ENCODE measurements around the gene PCGF5.

The PCGF5 gene

DNA sequence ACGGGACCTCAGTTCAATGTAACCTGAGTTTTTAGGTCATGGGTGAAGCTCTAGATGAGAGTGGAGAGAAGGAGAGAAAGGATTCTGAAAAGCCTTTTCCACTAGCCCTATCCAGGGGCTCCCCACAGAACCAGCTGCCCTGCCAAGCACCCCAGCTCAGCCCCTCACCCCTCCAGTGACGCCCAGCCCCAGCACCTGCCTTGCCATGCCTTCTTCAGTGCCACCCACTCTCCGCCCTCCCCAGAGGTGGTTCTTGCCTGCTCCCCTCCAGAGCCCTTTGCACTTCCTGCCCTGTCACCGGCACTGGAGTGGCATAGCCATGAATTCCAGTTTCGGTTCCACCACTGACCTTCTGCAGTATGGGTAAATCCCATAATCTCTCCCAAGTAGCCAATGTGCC is 70.1 kb downstream of the PCGF5 start:
- Histone ChIP-seq H3K9me3 (ENCODE audit: control extremely low read depth in 1 of 5, control insufficient read depth in 4 of 5, insufficient read depth in 2 of 5, low read depth in 1 of 5, low read length in 4 of 5) (no peaks in the 10 kb centered on the region), H3K4me1 (ENCODE audit: control extremely low read depth in 1 of 4, control insufficient read depth in 4 of 4, insufficient read depth in 4 of 4, low read length in 3 of 4) (no peaks in the 10 kb centered on the region), H3K4me3 (ENCODE audit: control insufficient read depth in 1 of 7, extremely low read depth in 1 of 7, insufficient read depth in 4 of 7, low read depth in 2 of 7, low read length in 6 of 7) (no peak overlapping the region), H3K27me3 (replicated peaks in 2 of 5; ENCODE audit: control insufficient read depth in 4 of 5, insufficient read depth in 5 of 5, low read length in 4 of 5) (no peaks in the 10 kb centered on the region), H3K27ac (ENCODE audit: insufficient read depth in 1 of 2, low read depth in 1 of 2, low read length in 2 of 2, poor library complexity in 1 of 2, severe bottlenecking in 2 of 2) (no peak overlapping the region), H3K36me3 (ENCODE audit: control insufficient read depth in 4 of 4, insufficient read depth in 4 of 4, low read length in 3 of 4) (no peaks in the 10 kb centered on the region)
- CTCF ChIA-PET: interaction anchor here (0.7 to 3.3 kb wide), 3 partner anchors 8 to 345 kb away, joined by 3 to 8 read pairs (median 4); no protein-coding TSS in a partner anchor
- 91% methylated on average over 5 of the region's 5 CpGs for WGBS (ENCODE audit: insufficient coverage)
- POLR2A ChIA-PET: no interaction called here
- DNase-seq: no peak

DNA sequence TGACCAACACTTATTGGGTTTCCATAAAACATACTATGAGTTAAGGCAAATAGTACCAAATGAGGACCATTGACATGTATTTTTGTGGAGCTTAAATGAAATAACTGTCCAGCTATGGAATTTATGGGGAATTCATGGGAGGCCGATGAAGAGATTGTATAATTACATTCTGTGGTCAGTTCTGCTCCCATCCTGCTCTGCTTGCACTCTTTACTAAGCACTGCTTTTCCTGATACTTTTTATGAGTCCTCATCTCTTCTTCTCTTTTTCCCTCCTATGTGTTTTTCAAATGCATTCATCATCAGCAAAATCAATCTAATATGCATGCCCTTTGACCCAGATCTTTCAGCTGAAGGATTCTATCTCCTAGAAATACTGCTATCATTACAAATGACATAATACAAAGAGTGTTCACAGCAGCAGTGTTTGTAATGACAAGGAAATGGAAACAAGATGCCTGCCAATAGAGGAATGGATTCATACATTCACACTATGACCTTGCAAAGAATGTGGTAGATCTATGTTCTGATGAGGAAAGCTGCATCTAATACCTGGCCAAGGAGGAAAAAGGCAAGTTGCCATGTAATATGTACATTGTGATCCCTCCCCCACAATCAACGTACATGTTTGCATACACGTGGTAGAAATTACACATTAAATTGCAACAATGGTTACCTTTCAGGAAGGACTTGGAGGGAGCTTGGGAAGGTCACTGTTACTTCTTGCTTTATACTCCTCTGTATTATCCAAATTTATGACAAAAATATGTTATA is 73.9 kb downstream of the PCGF5 start:
- Histone ChIP-seq H3K9me3 (ENCODE audit: control extremely low read depth in 1 of 5, control insufficient read depth in 4 of 5, insufficient read depth in 2 of 5, low read depth in 1 of 5, low read length in 4 of 5) (no peaks in the 10 kb centered on the region), H3K36me3 (ENCODE audit: control insufficient read depth in 4 of 4, insufficient read depth in 4 of 4, low read length in 3 of 4) (no peaks in the 10 kb centered on the region), H3K4me3 (ENCODE audit: control insufficient read depth in 1 of 7, extremely low read depth in 1 of 7, insufficient read depth in 4 of 7, low read depth in 2 of 7, low read length in 6 of 7) (no peak overlapping the region), H3K27me3 (replicated peaks in 2 of 5; ENCODE audit: control insufficient read depth in 4 of 5, insufficient read depth in 5 of 5, low read length in 4 of 5) (peaks cover 0 to 2% (median 0%) of the 10 kb centered on the region in 5 experiments), H3K27ac (ENCODE audit: insufficient read depth in 1 of 2, low read depth in 1 of 2, low read length in 2 of 2, poor library complexity in 1 of 2, severe bottlenecking in 2 of 2) (no peak overlapping the region), H3K4me1 (ENCODE audit: control extremely low read depth in 1 of 4, control insufficient read depth in 4 of 4, insufficient read depth in 4 of 4, low read length in 3 of 4) (peaks cover 2 to 13% (median 9%) of the 10 kb centered on the region in 4 experiments)
- DNase-seq: no peak
- ChIA-PET POLR2A (no interaction called here), CTCF (interaction anchor here (2.1 to 2.7 kb wide), 2 partner anchors 10 to 340 kb away, joined by 7 to 11 read pairs; partner anchors contain the start of gene PPP1R3C)
- no CpG with 5 or more reads among the region's 3 CpGs for WGBS (ENCODE audit: insufficient coverage)

DNA sequence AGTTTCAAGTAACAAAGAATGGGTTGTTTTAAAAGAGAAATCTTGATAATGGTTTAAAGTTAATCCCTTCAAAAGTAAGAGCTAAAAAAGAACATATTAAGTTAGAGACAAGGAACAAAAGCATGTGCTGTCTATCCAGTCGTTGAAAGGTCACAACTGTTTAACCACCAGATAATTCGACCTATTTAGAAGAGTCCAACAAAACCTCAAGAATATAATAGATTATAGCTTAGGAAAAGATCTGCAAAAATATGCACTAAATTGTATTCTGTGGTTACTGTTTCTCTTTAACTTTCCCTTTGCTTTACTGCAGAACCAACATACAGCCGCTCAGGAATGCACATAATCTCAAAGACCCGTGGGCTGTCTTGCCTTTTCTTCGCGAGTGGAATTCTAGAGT is 74.9 kb downstream of the PCGF5 start:
- no peaks in the 10 kb centered on the region for H3K36me3 ChIP-seq (ENCODE audit: control insufficient read depth in 4 of 4, insufficient read depth in 4 of 4, low read length in 3 of 4)
- H3K27ac ChIP-seq (ENCODE audit: insufficient read depth in 1 of 2, low read depth in 1 of 2, low read length in 2 of 2, poor library complexity in 1 of 2, severe bottlenecking in 2 of 2): no peak overlapping the region
- H3K9me3 ChIP-seq (ENCODE audit: control extremely low read depth in 1 of 5, control insufficient read depth in 4 of 5, insufficient read depth in 2 of 5, low read depth in 1 of 5, low read length in 4 of 5): no peaks in the 10 kb centered on the region
- CTCF ChIA-PET: interaction anchor here (2.1 kb wide), 1 partner anchor 339 kb away, joined by 11 read pairs; the partner anchor contains the start of gene PPP1R3C
- H3K4me3 ChIP-seq (ENCODE audit: control insufficient read depth in 1 of 7, extremely low read depth in 1 of 7, insufficient read depth in 4 of 7, low read depth in 2 of 7, low read length in 6 of 7): no peak overlapping the region
- peaks cover 0 to 3% (median 2%) of the 10 kb centered on the region in 5 experiments for H3K27me3 ChIP-seq (replicated peaks in 2 of 5; ENCODE audit: control insufficient read depth in 4 of 5, insufficient read depth in 5 of 5, low read length in 4 of 5)
- no peak for DNase-seq
- peaks cover 2 to 13% (median 9%) of the 10 kb centered on the region in 4 experiments for H3K4me1 ChIP-seq (ENCODE audit: control extremely low read depth in 1 of 4, control insufficient read depth in 4 of 4, insufficient read depth in 4 of 4, low read length in 3 of 4)
- 94% methylated on average over 3 of the region's 6 CpGs for WGBS (ENCODE audit: insufficient coverage)
- POLR2A ChIA-PET: no interaction called here

DNA sequence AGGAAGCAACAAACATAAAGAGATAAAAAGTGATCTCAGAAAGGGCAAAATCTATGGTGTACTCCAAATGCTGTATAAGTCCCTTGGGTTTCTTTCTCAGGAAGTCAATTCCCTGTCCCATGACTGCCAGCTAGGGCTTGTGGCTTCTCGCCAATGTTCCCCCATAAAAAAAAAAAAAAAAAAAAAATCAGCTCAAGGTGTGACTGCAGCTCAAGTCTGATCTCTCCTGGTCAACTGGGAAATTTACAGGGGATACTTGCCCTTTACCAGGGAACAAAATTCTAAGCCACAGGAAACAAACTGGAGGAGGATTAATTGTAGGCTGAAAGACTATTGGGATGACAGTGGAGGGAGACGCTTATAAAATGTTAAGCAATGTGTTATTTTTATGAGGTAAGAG is 76.0 kb downstream of the PCGF5 start:
- ChIA-PET CTCF (interaction anchor here (0.8 to 1.1 kb wide), 2 partner anchors 12 to 91 kb away, joined by 3 to 4 read pairs; no protein-coding TSS in a partner anchor), POLR2A (interaction anchor here (0.7 kb wide), 1 partner anchor 12 kb away, joined by 5 read pairs; no protein-coding TSS in a partner anchor)
- Histone ChIP-seq H3K27me3 (replicated peaks in 2 of 5; ENCODE audit: control insufficient read depth in 4 of 5, insufficient read depth in 5 of 5, low read length in 4 of 5) (peaks cover 0 to 3% (median 2%) of the 10 kb centered on the region in 5 experiments), H3K9me3 (ENCODE audit: control extremely low read depth in 1 of 5, control insufficient read depth in 4 of 5, insufficient read depth in 2 of 5, low read depth in 1 of 5, low read length in 4 of 5) (no peaks in the 10 kb centered on the region), H3K36me3 (ENCODE audit: control insufficient read depth in 4 of 4, insufficient read depth in 4 of 4, low read length in 3 of 4) (no peaks in the 10 kb centered on the region), H3K4me1 (ENCODE audit: control extremely low read depth in 1 of 4, control insufficient read depth in 4 of 4, insufficient read depth in 4 of 4, low read length in 3 of 4) (peaks cover 2 to 13% (median 9%) of the 10 kb centered on the region in 4 experiments), H3K27ac (ENCODE audit: insufficient read depth in 1 of 2, low read depth in 1 of 2, low read length in 2 of 2, poor library complexity in 1 of 2, severe bottlenecking in 2 of 2) (no peak overlapping the region), H3K4me3 (ENCODE audit: control insufficient read depth in 1 of 7, extremely low read depth in 1 of 7, insufficient read depth in 4 of 7, low read depth in 2 of 7, low read length in 6 of 7) (no peak overlapping the region)
- DNase-seq: peak in 2 of 3 donors; percentile 10 to 15
- WGBS (ENCODE audit: insufficient coverage): no CpG with 5 or more reads among the region's 2 CpGs

DNA sequence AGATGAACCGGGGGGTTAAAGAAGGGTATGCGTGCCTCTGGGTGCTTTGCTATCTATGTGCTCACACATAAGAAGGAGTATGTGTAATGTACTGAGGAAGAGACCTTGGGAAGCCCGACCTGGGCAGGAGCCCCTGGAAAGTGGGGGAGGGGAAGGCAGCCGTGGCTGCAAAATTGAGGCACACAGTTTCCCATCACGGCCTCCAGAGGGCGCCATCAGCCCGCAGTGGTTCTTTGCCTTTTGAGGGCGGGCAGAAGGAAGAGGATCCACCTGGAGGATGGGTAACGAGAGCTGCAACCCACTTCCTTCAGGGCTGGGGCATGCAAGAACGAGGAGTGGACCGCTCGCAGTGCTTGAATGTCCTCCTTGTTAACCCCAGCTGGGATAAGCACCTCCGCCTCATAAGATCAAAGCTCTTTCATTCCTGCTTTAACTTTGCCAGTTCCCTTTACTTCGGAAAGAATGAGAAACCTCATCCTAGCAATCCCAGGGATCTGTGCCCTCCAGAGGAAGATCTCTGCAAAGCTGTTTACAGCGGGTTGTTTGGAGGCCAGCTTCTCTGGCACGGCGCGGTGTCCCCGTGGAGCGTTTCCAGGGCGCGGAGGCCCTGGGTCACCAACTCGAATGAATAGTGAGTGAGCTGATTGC is 77.9 kb downstream of the PCGF5 start:
- peak overlapping the region in 6 of 7 experiments; percentile 9 to 79 (median 58) for H3K4me3 ChIP-seq (ENCODE audit: control insufficient read depth in 1 of 7, extremely low read depth in 1 of 7, insufficient read depth in 4 of 7, low read depth in 2 of 7, low read length in 6 of 7)
- H3K9me3 ChIP-seq (ENCODE audit: control extremely low read depth in 1 of 5, control insufficient read depth in 4 of 5, insufficient read depth in 2 of 5, low read depth in 1 of 5, low read length in 4 of 5): no peaks in the 10 kb centered on the region
- peaks cover 2 to 13% (median 9%) of the 10 kb centered on the region in 4 experiments for H3K4me1 ChIP-seq (ENCODE audit: control extremely low read depth in 1 of 4, control insufficient read depth in 4 of 4, insufficient read depth in 4 of 4, low read length in 3 of 4)
- 11% methylated on average over 21 of the region's 23 CpGs for WGBS (ENCODE audit: insufficient coverage)
- CTCF ChIA-PET: interaction anchor here (0.6 to 4.9 kb wide), 27 partner anchors 8 to 615 kb away, joined by 3 to 53 read pairs (median 4); partner anchors contain the start of gene PPP1R3C
- no peak overlapping the region for H3K27ac ChIP-seq (ENCODE audit: insufficient read depth in 1 of 2, low read depth in 1 of 2, low read length in 2 of 2, poor library complexity in 1 of 2, severe bottlenecking in 2 of 2)
- DNase-seq: peak; percentile 78 to 94 (median 91)
- H3K36me3 ChIP-seq (ENCODE audit: control insufficient read depth in 4 of 4, insufficient read depth in 4 of 4, low read length in 3 of 4): no peaks in the 10 kb centered on the region
- POLR2A ChIA-PET: no interaction called here
- H3K27me3 ChIP-seq (replicated peaks in 2 of 5; ENCODE audit: control insufficient read depth in 4 of 5, insufficient read depth in 5 of 5, low read length in 4 of 5): peaks cover 0 to 3% (median 2%) of the 10 kb centered on the region in 5 experiments

DNA sequence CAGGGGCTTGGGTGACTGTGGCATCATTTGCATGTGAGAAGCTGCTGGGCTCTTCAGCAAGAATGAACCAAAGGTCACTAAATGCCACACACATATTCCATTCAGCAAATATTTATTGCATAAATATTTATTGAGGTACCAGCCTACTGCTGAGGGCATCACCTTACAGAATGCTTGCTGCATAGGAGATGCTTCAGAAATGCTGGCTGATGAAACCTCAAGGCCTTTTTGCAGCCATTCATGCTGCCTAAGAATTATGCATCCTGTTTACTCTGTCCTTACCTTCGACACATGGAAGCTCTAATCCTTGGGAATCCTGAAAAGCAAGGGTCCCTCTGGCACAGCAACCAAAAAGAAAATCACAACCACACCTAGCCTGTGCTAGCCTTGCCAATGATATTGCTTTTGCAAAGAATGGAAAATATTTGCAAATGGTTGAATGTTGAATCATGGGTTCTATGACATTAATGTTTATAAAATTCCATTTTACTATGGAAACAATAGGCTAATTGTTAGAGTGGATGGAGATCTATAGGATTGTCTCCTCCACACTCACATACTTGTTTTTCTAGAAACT is 79.6 kb downstream of the PCGF5 start:
- Histone ChIP-seq H3K36me3 (ENCODE audit: control insufficient read depth in 4 of 4, insufficient read depth in 4 of 4, low read length in 3 of 4) (no peaks in the 10 kb centered on the region), H3K4me1 (ENCODE audit: control extremely low read depth in 1 of 4, control insufficient read depth in 4 of 4, insufficient read depth in 4 of 4, low read length in 3 of 4) (peaks cover 2 to 13% (median 9%) of the 10 kb centered on the region in 4 experiments), H3K27ac (ENCODE audit: insufficient read depth in 1 of 2, low read depth in 1 of 2, low read length in 2 of 2, poor library complexity in 1 of 2, severe bottlenecking in 2 of 2) (no peak overlapping the region), H3K4me3 (ENCODE audit: control insufficient read depth in 1 of 7, extremely low read depth in 1 of 7, insufficient read depth in 4 of 7, low read depth in 2 of 7, low read length in 6 of 7) (no peak overlapping the region), H3K27me3 (replicated peaks in 2 of 5; ENCODE audit: control insufficient read depth in 4 of 5, insufficient read depth in 5 of 5, low read length in 4 of 5) (peaks cover 0 to 3% (median 2%) of the 10 kb centered on the region in 5 experiments), H3K9me3 (ENCODE audit: control extremely low read depth in 1 of 5, control insufficient read depth in 4 of 5, insufficient read depth in 2 of 5, low read depth in 1 of 5, low read length in 4 of 5) (no peaks in the 10 kb centered on the region)
- POLR2A ChIA-PET: no interaction called here
- CTCF ChIA-PET: interaction anchor here (1.5 to 4.9 kb wide), 5 partner anchors 9 to 393 kb away, joined by 3 to 53 read pairs (median 13); partner anchors contain the start of gene PPP1R3C
- no CpG with 5 or more reads among the region's 1 CpG for WGBS (ENCODE audit: insufficient coverage)
- no peak for DNase-seq
